Panc1 (cell line): ENCODE measurements around the gene MRPL55.

ENCODE experiments used
- CTCF ChIP-seq: fragments of 450-650 bp; IDR thresholded peaks from 2 replicates; pipeline ENCODE4 v1.5.1; 2017; ENCODE audit warnings: mild to moderate bottlenecking
- POLR2AphosphoS5 ChIP-seq: IDR thresholded peaks from 2 replicates; pipeline ENCODE4 v1.6.1; 2012; ENCODE audit warnings: mild to moderate bottlenecking, low read depth, low read length, moderate library complexity

DNA sequence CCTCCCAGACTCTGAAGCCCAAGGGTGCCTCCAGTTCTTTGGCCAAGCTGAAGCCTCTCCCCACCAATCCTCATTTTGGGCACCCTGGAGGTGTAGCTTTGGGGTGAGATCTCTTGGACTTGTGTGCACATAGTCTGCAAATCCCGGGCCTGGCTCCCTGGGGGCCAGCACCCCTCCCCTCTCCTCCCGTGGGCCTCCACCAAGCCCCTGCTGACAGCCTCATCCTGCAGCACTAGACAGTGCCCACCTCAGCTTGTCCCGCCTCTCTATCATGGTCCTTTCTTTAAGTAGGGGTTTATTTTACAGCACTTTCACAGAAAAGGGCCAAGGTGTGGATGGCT, 43.8 kb upstream of the MRPL55 start:
- TF ChIP-seq CTCF (no peak), POLR2AphosphoS5 (no peak)
